ENCODE results near the gene MFAP4.

DNA sequence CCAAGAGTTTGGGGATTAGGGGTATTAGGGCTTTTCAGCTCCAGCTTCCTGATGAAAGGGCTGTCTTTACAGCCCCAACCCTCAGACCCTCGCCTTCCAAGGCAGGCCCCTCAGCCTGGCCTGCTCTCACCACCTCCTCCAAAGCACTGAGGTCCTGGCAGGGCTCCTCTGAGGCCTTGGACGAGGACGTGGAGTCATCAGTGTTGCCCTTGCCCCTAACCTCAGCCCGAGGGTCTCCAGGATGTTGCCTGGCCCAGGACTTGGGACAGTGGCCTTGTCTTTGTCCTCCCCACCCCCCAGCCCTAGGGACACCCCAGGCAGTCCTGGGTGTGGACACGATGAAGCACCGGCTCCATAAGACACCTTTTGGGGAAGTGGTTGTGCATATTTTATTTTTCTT lies 52.7 kb downstream of the MFAP4 start:
- TF ChIP-seq CTCF (IDR thresholded peaks at IDR 0.05) = no peak
- TF ChIP-seq POLR2A (IDR thresholded peaks at IDR 0.05) = no peak
- TF ChIP-seq EP300 (IDR thresholded peaks at IDR 0.05) = no peak
